AG04449 (cell line): ENCODE measurements around the gene OXLD1.

Experiments
- CTCF ChIA-PET: fragments of 350-600 bp; formaldehyde crosslinking; extraction: SDS; loops from one replicate; lab custom pipeline; 2021; ENCODE audit warnings: antibody characterized with exemption; lab: Yijun Ruan, JAX
- POLR2A ChIA-PET: fragments of 400-600, 350-600 bp; formaldehyde crosslinking; extraction: SDS; loops from one replicate; lab custom pipeline; 2020; ENCODE audit warnings: antibody characterized with exemption, inconsistent platforms; lab: Yijun Ruan, JAX
- DNase-seq: peaks from one replicate; pipeline ENCODE4 v3.0.0-alpha.2; 2010; ENCODE audit warnings: low read depth, low spot score
- H3K4me3 ChIP-seq: 2 replicates; pipeline ENCODE4 v1.5.1; 2011; ENCODE audit warnings: low read depth, mild to moderate bottlenecking, control low read depth, low read length
- CTCF ChIP-seq: IDR thresholded peaks from one replicate; pipeline ENCODE4 v1.5.1; 2011; ENCODE audit warnings: mild to moderate bottlenecking, moderate library complexity, low read length, control low read depth, inconsistent platforms; ENCODE audit not compliant: insufficient read depth; ENCODE audit errors: missing control alignments

The OXLD1 gene

GRCh38 chr17:81672504-81672903 is 6.1 kb upstream of the OXLD1 start:
- DNase-seq: no peak
- POLR2A ChIA-PET: no interaction called here
- CTCF ChIA-PET: interaction anchor here (1.2 kb wide), 1 partner anchor 11 kb away, joined by 7 read pairs; the partner anchor contains the start of genes ARL16 and HGS
- no peak overlapping the region for H3K4me3 ChIP-seq
- no peak for TF ChIP-seq CTCF

GRCh38 chr17:81667754-81668153 is 1.3 kb upstream of the OXLD1 start:
- ChIA-PET POLR2A (interaction anchor here (2.2 kb wide), 1 partner anchor 11 kb away, joined by 7 read pairs; the partner anchor contains the start of gene PDE6G), CTCF (interaction anchor here (1.5 kb wide), 1 partner anchor 10 kb away, joined by 5 read pairs; no protein-coding TSS in a partner anchor)
- H3K4me3 ChIP-seq: peak overlapping the region; percentile 18
- no peak for DNase-seq
- TF ChIP-seq CTCF: no peak

GRCh38 chr17:81666092-81666341 is 388 bp downstream of the OXLD1 start:
- no peak for DNase-seq
- no peak for TF ChIP-seq CTCF
- ChIA-PET CTCF (interaction anchor here (1.2 kb wide), 1 partner anchor 22 kb away, joined by 3 read pairs; no protein-coding TSS in a partner anchor), POLR2A (interaction anchor here (0.9 to 2.2 kb wide), 4 partner anchors 9 to 30 kb away, joined by 3 to 7 read pairs (median 4); partner anchors contain the start of genes ARL16, HGS and PDE6G)
- peak overlapping the region; percentile 84 for H3K4me3 ChIP-seq

- ChIA-PET POLR2A (interaction anchor here (0.5 to 2.2 kb wide), 4 partner anchors 9 to 159 kb away, joined by 3 to 7 read pairs (median 4); partner anchors contain the start of gene PDE6G), CTCF (interaction anchor here (0.6 to 1.3 kb wide), 4 partner anchors 10 to 64 kb away, joined by 3 to 7 read pairs (median 3); no protein-coding TSS in a partner anchor)
- no peak for DNase-seq
- H3K4me3 ChIP-seq: peak overlapping the region; percentile 84
- no peak for TF ChIP-seq CTCF
These were observed 957 bp downstream of the OXLD1 start for GRCh38 chr17:81665205-81666091.

GRCh38 chr17:81664051-81664470 is 2.3 kb downstream of the OXLD1 start:
- ChIA-PET CTCF (interaction anchor here (0.8 to 1.3 kb wide), 2 partner anchors 15 to 49 kb away, joined by 3 read pairs; no protein-coding TSS in a partner anchor), POLR2A (interaction anchor here (0.7 kb wide), 1 partner anchor 88 kb away, joined by 4 read pairs; no protein-coding TSS in a partner anchor)
- H3K4me3 ChIP-seq: no peak overlapping the region
- TF ChIP-seq CTCF: no peak
- no peak for DNase-seq

- no peak overlapping the region for H3K4me3 ChIP-seq
- no peak for DNase-seq
- CTCF ChIA-PET: no interaction called here
- TF ChIP-seq CTCF: no peak
- POLR2A ChIA-PET: no interaction called here
These were observed 4.4 kb downstream of the OXLD1 start for GRCh38 chr17:81662002-81662401.
